GM12873 (cell line): ENCODE measurements around the gene WDR54.

Source experiments
- CTCF ChIP-seq: IDR thresholded peaks from 2 replicates; pipeline ENCODE4 v1.5.1; 2012; ENCODE audit warnings: low read depth, mild to moderate bottlenecking, moderate library complexity, low read length, control low read depth; ENCODE audit not compliant: insufficient read depth; ENCODE audit errors: missing control alignments

Gene WDR54

GRCh38 chr2:74421221-74421870 is at the start of gene WDR54, which contains the start of gene C2orf81:
Gene WDR54 (plus strand): TSS chr2:74421730. CDS start chr2:74422154, 424 bp downstream.
Gene C2orf81 (minus strand): TSS chr2:74421619. CDS start chr2:74421560, 59 bp downstream.
- no peak for TF ChIP-seq CTCF

GRCh38 chr2:74372674-74373073 is 48.9 kb upstream of the WDR54 start:
- no peak for TF ChIP-seq CTCF

GRCh38 chr2:74373221-74373676 is 48.3 kb upstream of the WDR54 start:
- TF ChIP-seq CTCF: no peak

GRCh38 chr2:74373985-74374384 is 47.5 kb upstream of the WDR54 start:
- no peak for TF ChIP-seq CTCF

GRCh38 chr2:74374509-74375205 is 46.9 kb upstream of the WDR54 start:
- TF ChIP-seq CTCF: no peak

- TF ChIP-seq CTCF: no peak
Measured at GRCh38 chr2:74375838-74376237, 45.7 kb upstream of the WDR54 start.

GRCh38 chr2:74378007-74378406 is 43.5 kb upstream of the WDR54 start:
- TF ChIP-seq CTCF: no peak
